Thyroid gland (tissue), 4 donors: ENCODE data around the gene AUH.

ENCODE experiments used
- CTCF ChIP-seq, 6 experiments: fragments of 200-600 bp in 3 of 6; fragments of 450-650 bp in 3 of 6; sonication (generic) in 3 of 6; IDR thresholded peaks; one replicate each; pipeline ENCODE4 v1.5.1; 2016 to 2019; ENCODE audit warnings: antibody characterized with exemption in 6 of 6, mild to moderate bottlenecking in 2 of 6, inconsistent platforms in 1 of 6, moderate library complexity in 1 of 6
- POLR2A ChIP-seq, 2 donors: fragments of 450-650 bp; IDR thresholded peaks; one replicate each; pipeline ENCODE4 v1.6.1; 2017; ENCODE audit warnings: antibody characterized with exemption in 2 of 2, mild to moderate bottlenecking in 2 of 2, moderate library complexity in 1 of 2

DNA sequence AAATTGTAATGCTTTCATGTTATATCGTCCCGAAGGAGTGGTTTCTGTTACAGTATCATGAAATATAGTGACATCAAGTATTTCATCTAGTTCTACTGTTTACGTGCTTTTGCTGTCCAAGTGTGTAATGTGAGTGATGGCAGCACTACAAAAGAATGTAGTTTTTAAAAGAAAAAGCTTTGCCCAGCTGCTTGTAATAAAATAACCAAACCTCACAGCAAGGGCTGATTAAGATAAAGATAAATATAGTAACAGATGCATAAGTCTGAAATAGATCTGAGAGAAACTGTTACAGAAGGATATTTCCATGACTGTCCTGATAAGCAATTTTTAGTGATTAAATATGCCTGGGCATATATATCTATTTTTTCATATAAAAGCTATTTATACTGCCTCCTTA lies 106.4 kb downstream of the AUH start:
- TF ChIP-seq CTCF (IDR thresholded peaks at IDR 0.05): no peak
- TF ChIP-seq POLR2A (IDR thresholded peaks at IDR 0.05): no peak
